ENCODE measurements around the gene SLC9A9.

Gene SLC9A9

DNA sequence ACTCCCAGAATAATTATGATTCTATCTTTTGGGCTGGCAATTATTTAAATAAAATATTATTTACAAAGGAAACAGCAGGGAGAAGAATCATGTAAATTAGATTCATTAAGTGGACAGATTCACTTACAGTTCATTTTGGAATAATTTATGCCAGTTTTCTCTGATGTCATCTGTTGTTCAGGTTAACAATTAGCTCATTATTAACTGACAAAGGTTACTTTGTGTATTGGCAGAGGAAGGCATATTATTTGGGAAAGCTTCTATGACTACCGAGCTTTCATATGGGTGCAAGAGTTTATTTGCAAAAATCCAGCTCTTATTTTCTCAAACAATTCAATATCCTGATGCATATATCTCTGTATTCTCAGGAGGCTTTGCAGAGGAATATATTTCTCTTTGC is 504.3 kb downstream of the SLC9A9 start:
- no peak for DNase-seq

DNA sequence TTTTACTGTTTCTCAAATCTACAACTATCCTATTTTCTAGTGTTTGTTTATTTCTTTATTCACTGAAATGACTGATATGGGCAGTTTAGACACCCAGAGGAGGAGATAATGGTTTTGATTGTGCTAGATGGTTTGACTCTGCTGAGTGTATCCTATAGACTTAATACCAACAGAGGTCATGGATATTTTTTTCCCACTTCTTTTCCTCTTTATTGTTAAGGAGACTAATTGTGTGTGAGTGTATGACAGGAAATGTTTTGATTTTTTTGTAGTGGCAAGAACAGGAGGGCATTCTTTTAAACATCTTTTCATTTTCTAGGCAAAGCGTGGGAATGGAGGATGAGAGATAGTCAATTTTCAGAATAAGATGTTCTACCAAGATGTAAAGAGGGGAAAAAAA is 505.2 kb downstream of the SLC9A9 start:
- no peak for DNase-seq

DNA sequence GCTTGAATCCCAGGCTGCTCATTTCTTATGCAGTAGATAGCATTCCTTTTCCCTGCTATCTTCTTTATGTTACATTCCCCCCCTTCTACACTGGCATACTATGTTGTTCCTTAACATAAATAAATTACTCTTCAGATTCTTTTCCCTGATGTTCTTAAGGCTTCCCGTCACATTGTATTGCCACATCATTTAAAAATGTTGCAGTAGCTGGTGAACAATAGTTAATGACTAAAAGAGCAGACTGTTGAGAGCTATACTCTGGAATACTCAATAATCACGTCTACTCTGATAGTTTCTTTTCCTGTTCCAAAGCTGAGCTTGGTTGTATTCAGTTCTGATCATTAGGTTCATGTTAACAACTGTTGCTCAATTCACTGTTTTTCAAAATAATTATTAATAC is 508.8 kb downstream of the SLC9A9 start:
- DNase-seq, result no peak

DNA sequence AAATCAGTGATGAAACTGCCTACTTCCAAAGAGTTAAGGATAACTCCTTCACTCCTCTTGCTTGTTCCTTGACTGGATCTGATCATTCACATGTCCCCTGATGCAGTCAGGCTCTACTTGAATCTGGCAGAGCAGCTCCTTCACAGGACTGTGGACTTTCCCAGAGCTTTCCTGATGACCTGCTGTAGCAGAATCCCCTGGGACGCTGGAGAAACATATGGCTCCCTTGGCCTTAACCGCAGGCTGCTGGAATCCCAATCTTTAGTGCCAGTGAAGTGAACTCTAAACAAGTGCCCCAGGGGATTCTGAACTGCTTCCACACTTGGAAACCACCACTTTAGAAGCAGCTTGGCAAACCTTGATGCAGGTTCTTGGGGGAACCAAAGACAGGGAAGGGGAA is 510.9 kb downstream of the SLC9A9 start:
- no peak for DNase-seq

DNA sequence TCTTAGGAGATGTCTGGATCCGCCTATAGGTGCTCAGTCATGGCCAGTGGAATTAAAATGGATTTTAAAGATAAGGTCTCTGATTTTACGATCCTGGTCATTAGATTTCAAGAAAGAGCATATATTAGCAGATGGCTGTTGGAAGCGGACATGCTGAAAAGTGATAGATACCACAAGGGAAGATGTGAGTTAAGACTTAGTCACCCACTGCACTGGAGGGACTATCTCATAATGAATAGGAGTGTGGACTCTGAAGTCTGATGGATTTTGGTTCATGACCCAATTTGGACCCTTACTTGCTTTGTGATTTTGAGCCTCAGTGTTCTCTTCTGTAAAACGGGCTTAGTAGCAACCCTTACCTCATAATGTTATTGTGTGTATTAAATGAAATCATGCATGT is 514.0 kb downstream of the SLC9A9 start:
- DNase-seq, result no peak

DNA sequence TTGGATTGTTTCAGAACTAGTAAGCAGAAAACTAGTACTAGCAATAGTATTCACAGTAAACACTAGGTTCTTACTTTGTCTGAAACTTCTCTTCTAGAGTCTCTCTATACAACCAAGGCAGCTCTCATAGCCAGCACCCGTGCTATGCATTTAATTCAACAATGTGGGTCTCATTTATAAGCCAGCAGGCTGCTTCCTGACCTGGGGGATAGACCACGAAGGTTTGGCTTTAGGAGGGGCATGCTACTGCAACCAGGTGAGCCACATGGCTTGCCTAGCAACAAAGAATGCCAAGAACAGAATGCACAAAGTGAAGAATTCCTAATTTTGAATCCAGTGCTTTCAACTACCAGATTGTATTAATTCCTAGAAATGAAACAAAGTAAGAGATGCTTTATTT is 514.9 kb downstream of the SLC9A9 start:
- no peak for DNase-seq

DNA sequence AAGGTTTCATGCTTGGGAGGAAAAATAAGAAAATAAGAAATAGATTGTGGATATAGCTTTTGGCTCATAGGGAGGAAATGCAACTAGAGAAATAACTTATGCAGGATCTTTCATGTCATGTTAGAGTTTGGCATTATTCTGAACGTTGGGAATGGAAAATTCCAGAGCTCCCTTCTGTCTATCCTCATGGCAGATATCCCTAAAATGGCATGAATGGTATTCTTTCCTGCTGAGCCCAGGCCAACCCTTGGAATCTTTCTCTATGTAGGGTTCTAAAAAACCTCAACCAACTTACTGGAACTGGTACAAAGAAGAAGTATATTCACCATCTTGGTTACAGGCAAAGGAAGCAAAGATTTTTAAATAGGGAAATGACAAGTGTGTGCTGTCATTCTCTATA is 516.2 kb downstream of the SLC9A9 start:
- no peak for DNase-seq

DNA sequence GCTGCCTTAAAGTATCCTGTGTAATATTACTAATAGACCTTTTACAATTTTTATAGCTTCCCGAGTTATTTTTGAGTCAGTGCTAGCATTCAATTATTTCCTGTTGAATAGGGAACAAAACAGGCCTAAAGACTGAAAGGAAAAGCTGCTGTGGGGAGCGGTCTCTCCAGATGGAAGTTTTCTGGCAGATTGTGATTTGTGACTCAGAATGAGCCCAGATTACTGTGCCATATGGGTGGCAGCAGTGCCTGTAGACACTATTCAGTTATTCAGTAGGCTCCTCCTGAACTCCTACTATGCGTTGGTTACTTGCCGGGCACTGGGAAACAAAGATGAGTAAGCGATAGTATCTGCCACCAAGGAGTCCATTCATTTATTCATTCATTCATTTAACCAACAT is 516.9 kb downstream of the SLC9A9 start:
- no peak for DNase-seq

DNA sequence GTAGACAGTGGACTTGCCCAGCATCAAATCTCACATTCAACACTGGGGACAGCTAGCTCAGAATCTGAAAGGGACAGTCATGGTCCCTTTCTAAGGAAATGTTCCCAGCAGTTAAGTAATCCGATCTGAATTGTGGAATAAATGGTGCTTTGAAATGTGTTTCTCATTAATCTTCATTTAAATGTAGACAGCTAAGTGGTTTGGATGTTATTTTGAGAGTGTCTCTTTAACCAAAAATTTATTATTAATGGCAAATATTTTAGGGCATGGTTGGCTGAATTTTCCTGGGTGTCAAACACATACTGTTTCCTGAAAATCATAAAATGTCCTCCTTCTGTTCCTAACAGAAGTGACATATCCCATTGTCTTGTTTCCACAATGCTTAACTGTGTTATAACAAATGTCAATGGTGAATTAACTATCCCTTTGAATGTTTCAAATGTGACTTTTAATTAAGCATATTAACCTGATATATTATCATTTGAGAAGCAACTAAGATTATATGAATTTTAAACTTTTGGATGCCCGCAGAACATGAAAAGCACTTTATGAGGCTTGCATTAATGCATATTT is 517.9 kb downstream of the SLC9A9 start:
- no peak for DNase-seq

DNA sequence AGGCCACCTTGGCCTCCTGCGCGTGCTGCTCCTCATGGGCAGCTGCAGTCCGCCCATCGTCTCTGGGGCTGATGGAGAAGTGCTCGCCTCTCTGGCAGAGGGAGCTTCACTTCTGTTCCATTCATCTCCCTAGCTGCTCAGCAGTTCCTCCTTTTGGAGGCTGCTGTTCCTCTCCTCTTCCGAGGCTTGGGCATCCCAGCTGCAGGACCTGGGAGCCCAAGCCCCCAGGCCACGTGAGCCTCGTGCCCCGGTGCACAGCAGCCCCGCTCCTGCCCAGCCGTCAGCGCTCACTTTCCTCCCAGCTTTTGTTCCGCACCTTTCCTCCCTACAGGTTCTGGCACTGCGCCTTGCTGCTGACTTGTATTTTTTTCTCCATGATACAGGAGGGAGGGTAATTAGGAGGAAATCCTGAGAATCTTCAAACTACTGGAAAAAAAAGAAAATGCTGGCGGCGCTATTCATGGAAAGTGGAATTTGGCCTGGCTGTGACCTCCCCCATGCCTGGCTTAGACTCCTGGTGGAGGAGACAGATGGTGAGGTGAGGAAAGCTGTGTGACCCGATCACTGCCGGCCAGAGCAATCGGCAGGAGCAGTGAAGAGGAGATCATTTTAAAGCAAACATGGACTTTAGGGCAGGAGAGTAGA is 518.6 kb downstream of the SLC9A9 start:
- no peak for DNase-seq

DNA sequence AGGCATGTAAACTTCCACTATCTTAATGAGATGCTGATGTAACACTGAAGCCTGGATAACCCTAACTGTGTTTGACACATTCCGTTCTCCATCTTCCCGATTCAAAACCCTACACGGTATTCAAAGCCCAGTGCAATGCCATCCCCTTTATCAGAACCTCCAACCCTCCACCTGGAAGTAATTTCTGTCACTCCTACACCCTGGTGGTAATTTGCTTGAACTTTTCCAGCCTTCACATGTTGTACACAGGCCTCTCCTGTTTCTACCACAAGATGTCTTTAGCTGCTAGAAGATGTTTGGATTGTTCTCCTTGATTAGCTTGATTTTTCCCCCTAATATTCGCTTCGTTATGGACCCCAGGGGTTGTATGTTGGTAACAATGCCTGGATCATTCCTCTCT is 519.8 kb downstream of the SLC9A9 start:
- no peak for DNase-seq

DNA sequence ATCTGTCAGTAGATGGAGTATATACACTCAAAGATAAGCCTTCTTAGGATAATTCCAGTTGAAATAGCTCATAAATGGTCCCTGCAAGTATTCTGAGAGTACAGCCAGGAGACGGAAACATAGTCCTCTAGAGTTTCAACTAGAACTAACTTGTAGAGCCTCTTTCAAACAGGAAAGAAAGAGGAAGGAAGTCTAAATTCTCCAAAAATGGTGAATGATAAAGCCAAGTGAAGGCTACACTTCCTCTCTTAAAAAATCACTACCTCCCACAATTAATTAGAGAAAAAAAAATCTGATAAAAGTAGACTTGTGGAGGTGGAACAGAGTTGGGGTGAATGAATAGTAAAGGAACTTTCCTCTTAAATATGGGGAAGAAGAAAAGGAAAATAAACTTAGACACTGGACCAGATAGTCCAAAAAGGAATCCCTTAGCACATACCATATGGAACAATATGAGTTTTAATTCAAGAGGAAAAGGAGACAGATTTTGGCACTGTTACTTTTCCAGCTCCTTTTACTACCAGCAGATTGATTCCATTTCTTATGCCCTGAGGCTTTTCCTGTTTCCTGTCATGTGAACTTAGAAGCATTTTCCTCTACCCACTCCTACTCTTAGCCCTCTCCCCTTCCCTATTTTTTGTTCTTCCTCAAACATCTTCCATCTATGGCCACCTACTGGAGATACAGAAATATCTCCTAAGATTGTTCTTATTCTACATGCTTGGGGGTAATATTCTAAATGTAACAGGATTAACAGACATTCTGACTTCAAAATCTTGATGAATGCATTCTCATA is 521.1 kb downstream of the SLC9A9 start:
- DNase-seq, result no peak

DNA sequence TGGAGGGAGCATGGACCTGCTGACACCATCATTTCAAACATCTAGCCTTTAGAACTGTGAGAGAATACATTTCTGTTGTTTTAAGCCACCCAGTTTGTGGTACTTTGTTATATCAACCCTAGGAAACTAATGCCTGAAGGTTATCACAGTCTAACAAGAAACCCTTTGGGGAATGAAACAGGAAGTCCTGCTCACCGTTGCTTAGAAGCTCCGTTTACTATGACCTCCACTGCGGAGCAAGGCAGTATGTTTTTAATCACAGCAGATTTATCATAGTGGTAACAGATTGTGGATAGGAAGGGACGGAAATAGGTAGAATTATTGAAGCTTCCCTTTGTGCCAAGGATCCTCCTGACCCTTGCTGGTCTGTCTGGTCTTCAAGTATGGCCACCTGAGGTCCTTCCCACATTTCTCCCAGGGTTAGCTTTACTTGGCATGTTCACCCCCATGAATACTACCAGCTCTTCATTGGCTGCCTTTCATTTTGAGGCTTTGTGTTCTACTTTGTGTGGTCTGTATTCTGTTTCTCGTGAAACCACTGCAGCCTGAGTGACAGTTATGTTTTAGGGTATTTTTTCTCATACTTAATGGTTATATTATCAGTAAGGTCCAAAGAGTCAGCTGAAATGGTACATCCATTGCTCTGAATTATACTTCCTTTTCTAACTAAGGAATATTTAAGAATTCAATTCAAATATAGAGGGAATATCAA is 527.1 kb downstream of the SLC9A9 start:
- no peak for DNase-seq

DNA sequence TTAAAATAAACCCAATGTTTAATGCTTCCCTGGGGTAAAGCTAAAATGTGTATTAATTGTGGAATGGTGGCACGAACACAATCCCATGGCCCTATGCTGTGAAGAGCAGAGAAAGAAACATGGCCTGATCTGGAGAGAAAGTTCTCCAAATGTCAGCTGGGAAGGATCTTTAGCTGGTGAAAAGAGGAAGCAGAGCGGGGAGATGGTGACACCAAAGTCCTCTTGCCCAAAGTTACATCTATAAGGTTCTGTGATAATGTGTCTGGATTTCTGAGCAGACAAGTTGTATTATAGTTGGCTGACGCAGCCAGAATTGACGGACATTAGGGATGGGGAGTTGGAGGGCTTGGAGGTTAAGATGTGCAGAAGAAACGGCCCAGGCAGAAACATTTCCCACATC is 532.5 kb downstream of the SLC9A9 start:
- DNase-seq, result no peak

DNA sequence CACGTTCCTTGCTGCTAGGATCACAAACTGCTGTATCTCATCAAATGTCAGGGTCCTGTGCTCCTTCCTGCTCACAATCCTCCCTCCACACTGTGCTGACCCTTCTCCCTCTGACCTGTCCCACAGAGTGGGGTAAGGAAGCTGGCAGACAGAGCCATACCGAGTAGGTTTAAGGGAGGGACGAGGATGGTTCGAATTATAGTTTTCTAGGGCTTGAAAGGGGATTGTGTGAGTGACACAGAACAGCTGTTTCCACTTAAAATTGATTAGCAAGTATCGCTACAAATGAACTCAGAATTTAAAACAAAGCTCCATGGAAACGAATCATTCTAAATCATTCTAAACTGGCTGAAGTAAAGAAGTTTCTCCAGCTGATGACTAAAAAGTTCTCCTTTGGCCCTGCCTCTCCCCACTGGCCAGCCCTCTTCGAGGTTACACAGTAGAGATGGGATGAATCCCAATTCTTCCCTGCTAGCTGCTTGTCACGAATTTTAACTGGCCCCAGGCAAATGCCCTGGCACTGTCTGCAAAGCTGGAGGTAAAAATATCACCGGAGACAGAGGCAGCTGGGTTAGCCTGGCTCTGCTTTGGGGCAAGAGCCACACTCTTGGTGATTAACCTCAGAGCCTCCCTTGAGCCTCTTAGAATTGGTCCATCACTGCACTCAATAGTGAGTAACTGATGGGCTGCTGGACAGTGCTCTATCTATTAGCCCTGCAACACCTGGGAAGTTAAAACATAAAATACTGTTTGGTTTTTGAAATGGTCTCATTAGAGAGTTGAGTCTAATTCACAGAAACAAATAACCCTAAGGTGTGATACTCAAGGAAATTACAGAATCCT is 533.8 kb downstream of the SLC9A9 start:
- DNase-seq, result no peak

DNA sequence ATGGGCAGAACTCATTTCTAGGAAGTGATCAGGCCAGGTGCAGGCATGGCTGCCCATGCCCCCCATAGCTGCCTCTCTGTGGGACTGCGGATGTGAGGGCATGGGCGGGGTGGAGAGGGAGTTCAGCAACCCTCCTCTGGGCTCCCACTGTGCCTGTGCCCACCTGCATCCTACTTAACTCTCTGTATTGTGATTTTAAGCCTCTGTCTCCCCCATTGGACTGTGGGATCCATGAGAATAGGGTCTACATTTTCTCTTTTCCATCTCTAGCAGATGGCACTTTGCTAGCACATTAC is 534.4 kb downstream of the SLC9A9 start:
- DNase-seq, result no peak

DNA sequence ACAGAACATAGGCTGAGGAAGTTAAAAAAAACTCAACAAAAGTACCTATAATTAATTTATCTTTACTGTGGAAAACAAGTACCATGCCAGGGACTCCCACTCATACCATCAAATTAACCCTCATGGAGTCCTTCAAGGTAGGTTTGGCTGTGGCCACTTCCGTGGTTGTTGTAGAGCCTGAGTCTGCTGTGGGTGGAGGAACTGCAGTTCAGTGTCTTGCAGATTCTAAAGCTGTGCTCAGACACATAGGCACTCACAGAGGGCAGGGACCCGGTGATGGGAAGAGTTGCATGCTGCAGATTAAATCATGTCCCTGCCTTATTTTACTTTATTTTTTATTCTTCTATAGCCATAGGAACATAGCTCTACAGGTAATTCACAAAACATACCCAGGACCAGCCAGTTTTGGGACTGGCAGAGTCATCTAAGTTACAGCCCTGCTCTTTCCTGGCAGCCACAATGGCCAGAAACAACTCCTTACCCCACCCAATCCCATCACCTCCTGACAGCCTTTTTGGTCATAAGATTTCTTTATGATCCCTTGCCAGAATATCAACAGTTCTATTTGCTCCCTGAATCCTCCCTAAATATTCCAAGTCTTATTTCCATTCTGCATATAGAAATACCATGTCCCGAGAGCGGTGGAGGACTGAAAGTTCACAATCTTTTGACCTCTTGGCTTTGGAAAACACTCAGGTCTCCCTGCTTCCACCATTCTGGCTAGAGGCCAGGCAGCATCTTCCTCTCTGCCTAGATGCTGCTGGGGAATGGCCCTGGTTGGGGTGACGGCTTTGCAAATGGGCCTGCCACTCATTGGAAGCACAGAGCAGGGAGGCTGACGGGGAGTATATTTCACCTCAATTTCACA is 535.0 kb downstream of the SLC9A9 start:
- DNase-seq, result no peak

DNA sequence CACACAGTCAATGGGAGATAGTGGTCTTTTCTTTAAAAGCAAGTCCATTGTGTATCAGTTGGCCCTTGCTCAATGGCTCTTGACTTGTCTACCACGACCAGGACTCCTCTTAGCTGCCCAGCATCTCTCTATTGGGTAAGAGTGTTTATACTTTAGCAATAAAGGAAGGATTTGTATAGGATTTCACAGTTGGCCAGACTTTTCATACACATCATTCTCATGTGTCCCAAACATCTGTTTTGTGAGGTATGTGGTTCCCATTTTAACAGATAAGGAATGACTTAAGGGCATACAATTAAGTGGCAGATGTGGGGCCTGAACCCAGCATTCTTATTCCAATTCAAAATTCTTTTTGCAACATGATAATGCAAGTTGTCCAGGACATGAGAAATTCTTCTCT is 537.2 kb downstream of the SLC9A9 start:
- no peak for DNase-seq

DNA sequence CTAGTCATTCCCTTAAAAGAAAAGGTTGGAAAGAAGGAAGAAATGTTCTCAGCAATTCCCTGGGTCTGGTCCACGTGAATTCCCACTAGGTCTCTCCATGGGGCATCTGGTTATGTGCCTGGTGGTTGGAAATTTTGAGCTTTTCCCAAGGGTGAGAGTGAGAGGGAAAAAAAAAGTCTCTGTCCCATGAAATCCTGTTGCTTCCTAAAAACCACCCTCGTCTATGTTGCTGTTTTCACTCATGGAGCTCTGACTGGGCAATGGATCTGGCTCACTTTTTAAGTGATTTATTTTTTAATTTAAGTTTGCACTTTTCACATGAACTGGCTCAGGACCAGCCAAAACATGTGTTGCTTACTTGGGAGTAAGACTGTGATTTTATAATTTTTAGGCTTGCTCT is 538.6 kb downstream of the SLC9A9 start:
- no peak for DNase-seq

DNA sequence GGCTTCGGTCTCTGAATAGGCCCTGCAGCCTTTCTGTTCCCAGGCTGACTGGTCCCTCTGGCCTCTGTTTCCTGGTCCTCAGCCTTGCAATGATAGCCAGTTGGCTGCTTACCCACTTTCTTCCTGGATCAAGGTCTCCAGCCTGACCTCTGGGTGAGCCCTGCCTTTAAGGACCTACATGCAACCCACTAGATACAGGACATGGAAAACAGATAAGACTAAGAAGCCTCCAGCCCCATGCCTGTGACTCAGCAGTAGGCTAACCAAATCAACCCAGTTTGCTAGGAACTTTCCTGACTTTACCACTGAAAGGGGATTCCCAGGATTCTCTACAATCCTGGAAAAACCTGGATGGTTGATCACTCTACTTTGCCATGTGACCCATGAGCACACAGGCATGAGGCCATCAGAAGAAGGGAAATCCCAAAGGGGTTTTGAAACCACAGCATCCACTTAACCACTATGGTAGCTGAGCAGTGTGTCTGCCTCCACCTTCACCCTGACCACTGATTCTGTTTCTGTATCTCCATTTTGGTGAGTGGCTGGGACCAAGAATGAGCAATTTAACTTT is 540.6 kb downstream of the SLC9A9 start:
- DNase-seq, result no peak

DNA sequence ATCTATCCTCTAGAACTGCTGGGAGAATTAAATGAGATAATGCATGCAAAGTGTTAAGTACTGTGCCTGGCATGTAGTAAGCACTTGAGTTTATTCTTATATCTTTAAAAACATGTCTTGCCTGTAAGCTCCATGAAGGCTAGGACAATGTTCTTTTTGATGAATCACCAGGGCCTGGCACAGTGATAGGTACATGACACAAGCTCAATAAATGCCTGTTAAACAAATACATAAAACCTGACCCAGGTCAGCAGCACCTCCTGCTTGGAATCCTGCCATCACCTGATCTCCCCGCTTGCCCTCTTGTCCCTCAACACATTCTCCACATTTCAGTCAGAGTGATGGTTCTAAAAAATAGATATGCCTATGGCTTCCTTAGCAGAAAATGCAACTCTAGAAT is 541.9 kb downstream of the SLC9A9 start:
- no peak for DNase-seq

Measured in DMS79 treated with DMSO at 0.1 percent for 48 hours (cell line).